ENCODE results near the gene BANP.

GRCh38 chr16:88019821-88020515, 68.7 kb downstream of the BANP start:
- no peak for TF ChIP-seq CTCF (conservative IDR thresholded peaks at IDR 0.05)
- no peak for TF ChIP-seq ZFX (IDR thresholded peaks at IDR 0.05)

All from C4-2B (cell line).